ENCODE measurements around the gene ZFAND4. TPM values are rescaled to one million over a fixed set of nuclear protein-coding genes. Genes with fewer than 3 reads are reported as not detected.

Gene ZFAND4
- total RNA-seq, 1 experiment from 2014 or later = 15.5 TPM

DNA sequence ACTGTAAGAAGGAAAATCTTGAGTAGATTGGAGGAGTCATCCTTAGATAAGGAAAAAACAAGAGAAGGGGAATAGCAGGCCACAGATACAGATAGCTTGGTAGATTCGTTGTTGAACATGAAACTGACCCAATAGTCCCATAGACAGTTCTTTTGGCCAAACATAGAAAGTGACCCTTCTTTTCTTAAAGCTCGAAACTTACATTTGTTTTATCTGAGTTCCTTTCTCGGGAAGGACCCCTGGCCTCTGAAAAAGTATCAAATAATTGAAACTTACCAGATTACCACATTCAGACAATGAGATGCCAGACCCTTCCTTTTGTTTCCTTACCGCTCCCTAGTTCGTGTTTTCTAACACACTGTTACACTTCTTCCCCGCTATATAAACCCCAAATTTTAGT, 72.9 kb downstream of the ZFAND4 start:
- Histone ChIP-seq H3K4me3 (replicated peaks in 1 of 2; ENCODE audit: low read depth in 1 of 2, low read length in 2 of 2) (no peak overlapping the region), H3K4me2 (ENCODE audit: low read length) (no peak overlapping the region), H3K27ac (ENCODE audit: low read depth, low read length) (no peak overlapping the region), H3K9me3 (ENCODE audit: control insufficient read depth in 1 of 2, insufficient read depth in 1 of 2, low read depth in 1 of 2, low read length in 2 of 2) (no peaks in the 10 kb centered on the region), H3K36me3 (ENCODE audit: control insufficient read depth in 1 of 2, insufficient read depth in 2 of 2, low read length in 2 of 2) (no peaks in the 10 kb centered on the region), H3K79me2 (ENCODE audit: insufficient read depth, low read length) (no peaks in the 10 kb centered on the region), H3K9ac (ENCODE audit: low read length) (no peak overlapping the region), H4K20me1 (ENCODE audit: insufficient read depth) (no peaks in the 10 kb centered on the region), H3K4me1 (ENCODE audit: control insufficient read depth in 1 of 2, insufficient read depth in 2 of 2, low read length in 2 of 2) (peaks cover 5% of the 10 kb centered on the region in 2 experiments; a peak in 2 of 4 replicates), H3K27me3 (ENCODE audit: insufficient read depth, low read length) (no peaks in the 10 kb centered on the region), H2AFZ (ENCODE audit: low read depth, low read length, poor library complexity, severe bottlenecking) (no peak overlapping the region), H3K9me2 (ENCODE audit: insufficient read depth) (no peaks in the 10 kb centered on the region)
- TF ChIP-seq, protein P1, sequence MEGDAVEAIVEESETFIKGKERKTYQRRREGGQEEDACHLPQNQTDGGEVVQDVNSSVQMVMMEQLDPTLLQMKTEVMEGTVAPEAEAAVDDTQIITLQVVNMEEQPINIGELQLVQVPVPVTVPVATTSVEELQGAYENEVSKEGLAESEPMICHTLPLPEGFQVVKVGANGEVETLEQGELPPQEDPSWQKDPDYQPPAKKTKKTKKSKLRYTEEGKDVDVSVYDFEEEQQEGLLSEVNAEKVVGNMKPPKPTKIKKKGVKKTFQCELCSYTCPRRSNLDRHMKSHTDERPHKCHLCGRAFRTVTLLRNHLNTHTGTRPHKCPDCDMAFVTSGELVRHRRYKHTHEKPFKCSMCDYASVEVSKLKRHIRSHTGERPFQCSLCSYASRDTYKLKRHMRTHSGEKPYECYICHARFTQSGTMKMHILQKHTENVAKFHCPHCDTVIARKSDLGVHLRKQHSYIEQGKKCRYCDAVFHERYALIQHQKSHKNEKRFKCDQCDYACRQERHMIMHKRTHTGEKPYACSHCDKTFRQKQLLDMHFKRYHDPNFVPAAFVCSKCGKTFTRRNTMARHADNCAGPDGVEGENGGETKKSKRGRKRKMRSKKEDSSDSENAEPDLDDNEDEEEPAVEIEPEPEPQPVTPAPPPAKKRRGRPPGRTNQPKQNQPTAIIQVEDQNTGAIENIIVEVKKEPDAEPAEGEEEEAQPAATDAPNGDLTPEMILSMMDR (IDR thresholded peaks at IDR 0.05 in 2 of 3, conservative IDR thresholded peaks at IDR 0.05 in 1 of 3; ENCODE audit: borderline replicate concordance in 1 of 3, insufficient read depth in 1 of 3, low read depth in 2 of 3, low read length in 2 of 3) = no peak
- TF ChIP-seq POLR2AphosphoS5 (IDR thresholded peaks at IDR 0.05; ENCODE audit: low read depth, low read length) (no peak), EZH2 (IDR thresholded peaks at IDR 0.05) (no peak), JUND (IDR thresholded peaks at IDR 0.05) (no peak), ZFX (IDR thresholded peaks at IDR 0.05) (no peak), YY1 (IDR thresholded peaks at IDR 0.05; ENCODE audit: extremely low read depth, insufficient replicate concordance, low read depth, low read length) (no peak)
- DNase-seq (ENCODE audit: low read depth, low spot score) = no peak
- RAD21 ChIA-PET (ENCODE audit: low non-redundant PET in 1 of 2, low total read pairs in 2 of 2, uncharacterized antibody in 2 of 2, unreplicated experiment in 2 of 2) = no interaction called here
- ATAC-seq = no peak
- intact Hi-C loops (cut with micrococcal nuclease) = no loop called here
- CTCF ChIA-PET = no interaction called here
- POLR2A ChIA-PET = no interaction called here
- no TSS peak for BruUV-seq (replicated peaks)

DNA sequence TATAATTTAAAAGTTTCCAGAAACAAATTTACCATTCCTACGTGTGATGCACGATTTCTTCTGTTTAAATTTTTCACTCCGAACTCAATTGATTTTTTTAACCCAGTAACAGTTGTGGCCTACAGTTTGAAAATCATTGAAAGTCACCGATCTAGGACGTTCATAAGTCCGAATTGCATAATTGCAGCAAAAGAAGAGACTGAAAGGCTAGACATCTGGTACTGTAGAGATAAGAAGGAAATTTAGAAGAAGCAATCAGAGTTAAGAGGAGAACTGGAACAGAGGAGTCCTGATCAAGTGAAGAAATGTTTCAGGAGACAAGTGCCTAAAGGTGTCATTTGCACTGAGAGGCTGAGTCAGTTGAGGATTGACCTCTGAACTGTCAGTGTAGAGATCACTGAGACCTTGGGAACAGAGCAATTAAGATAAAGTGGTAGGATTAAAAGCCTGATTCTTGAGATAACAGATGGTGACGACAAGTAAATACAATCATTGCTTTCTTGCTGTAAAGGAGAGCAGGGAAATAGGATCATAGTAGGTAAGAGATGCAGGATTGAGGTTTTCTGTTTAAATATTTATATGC, 73.5 kb downstream of the ZFAND4 start:
- H3K27me3 ChIP-seq (ENCODE audit: insufficient read depth, low read length) = no peaks in the 10 kb centered on the region
- H3K4me3 ChIP-seq (replicated peaks in 1 of 2; ENCODE audit: low read depth in 1 of 2, low read length in 2 of 2) = no peak overlapping the region
- H3K9me2 ChIP-seq (ENCODE audit: insufficient read depth) = no peaks in the 10 kb centered on the region
- POLR2A ChIA-PET = no interaction called here
- CTCF ChIA-PET = no interaction called here
- DNase-seq (ENCODE audit: low read depth, low spot score) (no peak), ATAC-seq (no peak)
- no peak for TF ChIP-seq SRF (IDR thresholded peaks at IDR 0.05; ENCODE audit: low read depth)
- TF ChIP-seq ELF1 (IDR thresholded peaks at IDR 0.05; ENCODE audit: borderline replicate concordance, low read depth) = no peak
- TF ChIP-seq, protein P2, sequence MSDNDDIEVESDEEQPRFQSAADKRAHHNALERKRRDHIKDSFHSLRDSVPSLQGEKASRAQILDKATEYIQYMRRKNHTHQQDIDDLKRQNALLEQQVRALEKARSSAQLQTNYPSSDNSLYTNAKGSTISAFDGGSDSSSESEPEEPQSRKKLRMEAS (IDR thresholded peaks at IDR 0.05) = no peak
- H3K79me2 ChIP-seq (ENCODE audit: insufficient read depth, low read length) = no peaks in the 10 kb centered on the region
- BruUV-seq (replicated peaks) = no TSS peak
- H3K27ac ChIP-seq (ENCODE audit: low read depth, low read length) = no peak overlapping the region
- H3K9me3 ChIP-seq (ENCODE audit: control insufficient read depth in 1 of 2, insufficient read depth in 1 of 2, low read depth in 1 of 2, low read length in 2 of 2) = no peaks in the 10 kb centered on the region
- no peaks in the 10 kb centered on the region for H4K20me1 ChIP-seq (ENCODE audit: insufficient read depth)
- RAD21 ChIA-PET (ENCODE audit: low non-redundant PET in 1 of 2, low total read pairs in 2 of 2, uncharacterized antibody in 2 of 2, unreplicated experiment in 2 of 2) = no interaction called here
- no peak overlapping the region for H3K4me2 ChIP-seq (ENCODE audit: low read length)
- H3K36me3 ChIP-seq (ENCODE audit: control insufficient read depth in 1 of 2, insufficient read depth in 2 of 2, low read length in 2 of 2) = no peaks in the 10 kb centered on the region
- intact Hi-C loops (cut with micrococcal nuclease) = no loop called here
- H2AFZ ChIP-seq (ENCODE audit: low read depth, low read length, poor library complexity, severe bottlenecking) = no peak overlapping the region
- no peak overlapping the region for H3K9ac ChIP-seq (ENCODE audit: low read length)
- H3K4me1 ChIP-seq (ENCODE audit: control insufficient read depth in 1 of 2, insufficient read depth in 2 of 2, low read length in 2 of 2) = peaks cover 5 to 6% of the 10 kb centered on the region in 2 experiments; a peak in 3 of 4 replicates
